GM12878 (cell line): ENCODE data around the gene MAML3.

Experiments
- CHD2 ChIP-seq: IDR thresholded peaks from 2 replicates; pipeline ENCODE4 v1.6.1; 2011; ENCODE audit warnings: low read depth, low read length, improper control_type of control experiment, borderline replicate concordance
- CREB1 ChIP-seq: IDR thresholded peaks from 2 replicates; pipeline ENCODE4 v1.6.1; 2012; ENCODE audit warnings: low read depth, mild to moderate bottlenecking, inconsistent platforms
- CTCF ChIP-seq, 3 experiments: IDR thresholded peaks in 2 of 3; conservative IDR thresholded peaks in 1 of 3; 2 replicates each; pipeline ENCODE4 v1.5.1; 2011; ENCODE audit warnings: low read depth in 3 of 3, low read length in 3 of 3, mild to moderate bottlenecking in 3 of 3, control low read depth in 2 of 3, moderate library complexity in 2 of 3, inconsistent platforms in 1 of 3, mixed read lengths in 1 of 3; ENCODE audit not compliant: control insufficient read depth in 2 of 3, insufficient read depth in 1 of 3; ENCODE audit errors: extremely low read depth in 1 of 3
- EZH2 ChIP-seq: IDR thresholded peaks from 2 replicates; pipeline ENCODE4 v1.6.1; 2012; ENCODE audit warnings: low read depth, mild to moderate bottlenecking, control low read depth, inconsistent platforms, low read length, borderline replicate concordance; ENCODE audit not compliant: control insufficient read depth
- NBN ChIP-seq: fragments of 450-650 bp; IDR thresholded peaks from 2 replicates; pipeline ENCODE4 v1.6.1; 2016
- POLR2A ChIP-seq: IDR thresholded peaks from 2 replicates; pipeline ENCODE4 v1.6.1; 2011; ENCODE audit warnings: low read depth, mild to moderate bottlenecking, low read length
- TF ChIP-seq, protein P1 (sequence below): IDR thresholded peaks from 2 replicates; pipeline ENCODE4 v1.6.1; 2012; ENCODE audit warnings: mild to moderate bottlenecking, low read depth, low read length
- TF ChIP-seq, protein P2 (sequence below): IDR thresholded peaks from 2 replicates; pipeline ENCODE4 v1.6.1; 2012; ENCODE audit warnings: low read depth, low read length, improper control_type of control experiment

DNA sequence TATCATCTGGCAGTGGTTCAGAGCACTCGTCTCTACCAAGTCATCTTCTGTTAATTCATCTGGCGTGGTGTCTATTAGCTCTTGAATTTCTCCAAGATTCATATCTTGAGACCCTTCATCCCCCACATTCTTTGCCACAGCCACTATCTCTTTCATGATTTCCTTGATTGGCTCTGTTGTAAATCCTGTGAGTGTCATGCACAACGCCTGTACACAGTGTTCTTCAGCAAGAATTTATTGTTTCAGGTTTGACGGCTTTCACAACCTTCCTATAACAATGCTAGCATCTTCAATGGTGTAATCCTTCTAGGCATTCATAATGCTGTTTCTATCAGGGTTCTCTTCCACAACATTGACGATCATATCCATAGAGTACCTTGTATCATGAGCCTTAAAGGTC lies 457.5 kb downstream of the MAML3 start:
- TF ChIP-seq POLR2A (no peak), CHD2 (no peak), EZH2 (no peak), CREB1 (no peak), CTCF (IDR thresholded peaks at IDR 0.05 in 2 of 3, conservative IDR thresholded peaks at IDR 0.05 in 1 of 3; ENCODE audit: control insufficient read depth in 2 of 3, extremely low read depth in 1 of 3, insufficient read depth in 1 of 3, low read depth in 3 of 3, low read length in 3 of 3) (no peak), NBN (no peak)
- TF ChIP-seq, protein P1, sequence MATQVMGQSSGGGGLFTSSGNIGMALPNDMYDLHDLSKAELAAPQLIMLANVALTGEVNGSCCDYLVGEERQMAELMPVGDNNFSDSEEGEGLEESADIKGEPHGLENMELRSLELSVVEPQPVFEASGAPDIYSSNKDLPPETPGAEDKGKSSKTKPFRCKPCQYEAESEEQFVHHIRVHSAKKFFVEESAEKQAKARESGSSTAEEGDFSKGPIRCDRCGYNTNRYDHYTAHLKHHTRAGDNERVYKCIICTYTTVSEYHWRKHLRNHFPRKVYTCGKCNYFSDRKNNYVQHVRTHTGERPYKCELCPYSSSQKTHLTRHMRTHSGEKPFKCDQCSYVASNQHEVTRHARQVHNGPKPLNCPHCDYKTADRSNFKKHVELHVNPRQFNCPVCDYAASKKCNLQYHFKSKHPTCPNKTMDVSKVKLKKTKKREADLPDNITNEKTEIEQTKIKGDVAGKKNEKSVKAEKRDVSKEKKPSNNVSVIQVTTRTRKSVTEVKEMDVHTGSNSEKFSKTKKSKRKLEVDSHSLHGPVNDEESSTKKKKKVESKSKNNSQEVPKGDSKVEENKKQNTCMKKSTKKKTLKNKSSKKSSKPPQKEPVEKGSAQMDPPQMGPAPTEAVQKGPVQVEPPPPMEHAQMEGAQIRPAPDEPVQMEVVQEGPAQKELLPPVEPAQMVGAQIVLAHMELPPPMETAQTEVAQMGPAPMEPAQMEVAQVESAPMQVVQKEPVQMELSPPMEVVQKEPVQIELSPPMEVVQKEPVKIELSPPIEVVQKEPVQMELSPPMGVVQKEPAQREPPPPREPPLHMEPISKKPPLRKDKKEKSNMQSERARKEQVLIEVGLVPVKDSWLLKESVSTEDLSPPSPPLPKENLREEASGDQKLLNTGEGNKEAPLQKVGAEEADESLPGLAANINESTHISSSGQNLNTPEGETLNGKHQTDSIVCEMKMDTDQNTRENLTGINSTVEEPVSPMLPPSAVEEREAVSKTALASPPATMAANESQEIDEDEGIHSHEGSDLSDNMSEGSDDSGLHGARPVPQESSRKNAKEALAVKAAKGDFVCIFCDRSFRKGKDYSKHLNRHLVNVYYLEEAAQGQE: no peak
- TF ChIP-seq, protein P2, sequence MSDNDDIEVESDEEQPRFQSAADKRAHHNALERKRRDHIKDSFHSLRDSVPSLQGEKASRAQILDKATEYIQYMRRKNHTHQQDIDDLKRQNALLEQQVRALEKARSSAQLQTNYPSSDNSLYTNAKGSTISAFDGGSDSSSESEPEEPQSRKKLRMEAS: no peak
